HG02610 (cell line): Measurements from ENCODE around the gene CNTNAP2.

Experiments
- ATAC-seq: cut with Tn5 transposase; IDR thresholded peaks from one replicate; pipeline ENCODE4 v1.9.1; 2021; ENCODE audit warnings: mild to moderate bottlenecking, moderate library complexity; ENCODE audit not compliant: unreplicated experiment

Gene CNTNAP2

DNA sequence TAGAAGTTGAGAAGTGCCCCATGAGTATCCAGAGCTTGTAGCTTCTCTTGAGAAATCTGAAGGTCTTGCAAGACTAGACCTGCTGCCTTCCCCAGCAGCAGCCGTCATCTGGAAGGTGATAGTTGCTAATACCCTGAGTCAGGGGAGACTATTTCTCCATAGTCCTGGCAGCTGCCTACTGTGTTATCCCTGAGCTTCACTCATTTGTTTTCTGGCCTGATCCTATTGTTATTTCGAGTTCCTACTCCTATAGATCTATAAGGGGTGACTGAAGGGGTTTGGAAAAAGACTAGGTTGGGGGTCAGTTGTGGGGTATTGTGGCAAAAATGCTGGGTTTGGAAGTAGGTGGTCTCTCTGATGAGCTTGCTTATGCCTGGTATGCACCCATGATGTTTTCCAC is 297.8 kb downstream of the CNTNAP2 start:
- ATAC-seq = no peak

DNA sequence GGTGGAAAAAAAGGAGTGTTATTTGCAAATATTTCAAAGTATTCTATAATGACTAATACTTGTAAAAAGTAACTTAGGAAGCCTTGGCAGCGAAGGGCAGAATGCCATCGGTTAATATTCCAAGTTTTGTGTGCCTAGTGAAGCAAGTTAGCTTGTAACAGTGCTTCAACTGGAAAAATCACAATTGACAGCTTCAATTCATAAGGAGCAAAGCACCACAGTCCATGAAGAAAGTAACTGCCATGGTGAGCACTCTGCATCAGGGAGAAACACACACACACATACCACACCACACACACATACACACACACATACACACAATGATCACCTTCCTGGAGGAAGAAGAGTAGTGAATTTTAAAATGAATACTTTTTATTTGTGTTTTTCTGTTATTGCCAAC is 298.3 kb downstream of the CNTNAP2 start:
- no peak for ATAC-seq

GRCh38 chr7:146417176-146417575 is 300.6 kb downstream of the CNTNAP2 start:
- ATAC-seq = no peak

DNA sequence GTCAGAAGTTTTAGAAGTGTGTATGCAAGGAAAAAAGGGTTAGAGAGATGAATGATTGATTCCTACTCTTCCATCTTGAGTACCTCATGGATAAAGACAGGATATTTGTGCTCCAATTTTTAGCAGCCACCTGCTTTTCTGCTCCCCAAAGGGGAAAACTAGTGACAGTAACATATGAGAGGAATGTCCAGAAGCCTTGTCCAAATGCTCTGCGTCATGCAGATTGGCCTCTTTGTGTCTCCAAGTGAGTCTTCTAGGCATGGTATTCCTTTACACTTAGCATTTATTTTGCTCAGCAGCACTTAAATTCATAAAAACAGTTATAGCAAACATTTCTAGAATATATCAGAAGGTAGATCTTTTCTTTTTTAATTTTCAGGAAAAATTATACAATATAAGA is 306.8 kb downstream of the CNTNAP2 start:
- no peak for ATAC-seq

GRCh38 chr7:146424084-146424483 is 307.5 kb downstream of the CNTNAP2 start:
- no peak for ATAC-seq

GRCh38 chr7:146433501-146433900 is 316.9 kb downstream of the CNTNAP2 start:
- no peak for ATAC-seq

DNA sequence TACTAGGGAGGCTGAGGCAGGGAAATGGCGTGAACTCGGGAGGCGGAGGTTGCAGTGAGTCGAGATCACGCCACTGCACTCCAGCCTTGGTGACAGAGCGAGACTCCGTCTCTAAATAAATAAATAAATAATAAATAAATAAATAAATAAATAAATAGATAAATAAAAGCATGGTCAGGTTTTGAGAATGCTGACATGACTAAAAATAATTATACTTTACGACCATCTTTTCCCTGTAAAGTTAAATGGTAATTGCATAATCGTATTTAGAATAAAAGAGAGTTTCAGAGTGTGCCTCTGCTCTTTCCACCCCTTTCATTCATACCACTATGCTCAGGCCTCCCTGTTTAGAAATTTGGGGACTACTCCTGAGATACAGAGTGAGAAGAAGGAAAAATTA is 326.5 kb downstream of the CNTNAP2 start:
- no peak for ATAC-seq

DNA sequence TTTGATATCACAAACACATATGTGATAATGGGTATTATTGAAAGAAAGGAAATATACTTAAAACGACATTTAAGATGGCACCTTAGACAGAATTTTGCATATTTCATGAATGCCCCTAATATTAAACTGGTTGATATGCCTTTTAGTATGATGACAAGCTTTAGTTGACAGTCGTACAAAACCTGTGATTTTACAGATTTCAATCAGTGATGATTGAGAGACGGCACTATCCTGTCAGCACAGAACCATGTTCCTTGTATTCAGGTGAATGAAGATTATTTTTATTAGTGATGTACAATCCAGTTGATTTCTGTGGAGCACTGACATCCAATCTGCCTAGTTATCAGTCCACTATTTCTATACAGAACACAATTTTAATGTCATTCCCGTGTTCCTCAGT is 333.0 kb downstream of the CNTNAP2 start:
- no peak for ATAC-seq

- ATAC-seq = no peak
Observed at GRCh38 chr7:146455091-146455655, 338.6 kb downstream of the CNTNAP2 start.

- no peak for ATAC-seq
Observed at GRCh38 chr7:146479040-146479439, 362.4 kb downstream of the CNTNAP2 start.

GRCh38 chr7:146486519-146486918 is 369.9 kb downstream of the CNTNAP2 start:
- ATAC-seq = no peak

- ATAC-seq = no peak
Observed at GRCh38 chr7:146492017-146492416, 375.4 kb downstream of the CNTNAP2 start.

- ATAC-seq = no peak
Observed at GRCh38 chr7:146494952-146495596, 378.5 kb downstream of the CNTNAP2 start.

GRCh38 chr7:146496657-146497056 is 380.1 kb downstream of the CNTNAP2 start:
- no peak for ATAC-seq

DNA sequence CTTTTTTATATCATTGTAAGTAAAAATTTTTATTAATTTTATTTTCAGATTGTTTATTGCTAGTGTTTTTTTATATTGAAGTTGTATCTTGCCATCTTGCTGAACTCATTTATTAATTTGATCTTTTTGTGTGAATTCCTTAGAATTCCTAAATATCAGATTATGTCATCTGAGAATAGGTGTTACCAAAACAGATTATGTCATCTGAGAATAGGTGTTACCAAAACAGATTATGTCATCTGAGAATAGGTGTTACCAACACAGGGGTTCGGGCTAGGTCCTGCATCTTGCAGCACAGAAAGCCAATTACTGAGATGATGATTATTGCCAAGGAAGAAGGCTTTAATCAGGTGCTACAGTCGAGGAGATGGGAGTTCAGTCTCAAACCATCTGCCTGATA is 383.4 kb downstream of the CNTNAP2 start:
- no peak for ATAC-seq

GRCh38 chr7:146503844-146504243 is 387.2 kb downstream of the CNTNAP2 start:
- no peak for ATAC-seq

DNA sequence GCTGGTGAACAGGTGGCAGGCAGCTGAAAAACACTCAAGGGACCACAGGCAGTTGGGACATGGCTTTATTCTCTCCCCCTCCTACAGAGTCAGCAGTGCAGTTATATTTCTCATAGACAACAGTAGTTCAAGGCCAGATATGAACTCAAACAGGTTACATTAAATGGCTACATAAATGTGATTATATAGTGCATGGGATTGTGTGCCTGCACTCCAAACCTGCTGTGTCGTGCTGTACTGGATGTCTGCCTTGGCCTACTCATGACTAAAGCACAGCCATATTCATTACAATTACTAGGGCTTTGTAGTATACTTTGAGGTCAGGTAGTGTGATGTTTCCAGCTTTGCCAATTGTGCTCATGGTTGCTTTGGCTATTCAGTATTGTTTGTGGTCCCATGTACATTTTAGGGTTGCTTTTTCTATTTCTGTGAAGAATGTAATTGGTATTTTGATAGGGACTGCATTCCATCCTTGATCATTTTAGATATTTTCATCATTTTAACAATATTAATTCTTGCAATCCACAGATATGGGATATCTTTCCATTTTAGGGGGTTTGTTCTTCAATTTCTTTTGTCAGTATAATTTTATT is 393.6 kb downstream of the CNTNAP2 start:
- ATAC-seq = no peak

GRCh38 chr7:146514304-146514703 is 397.7 kb downstream of the CNTNAP2 start:
- ATAC-seq = no peak

- ATAC-seq = no peak
Observed at GRCh38 chr7:146528581-146528980, 412.0 kb downstream of the CNTNAP2 start.

DNA sequence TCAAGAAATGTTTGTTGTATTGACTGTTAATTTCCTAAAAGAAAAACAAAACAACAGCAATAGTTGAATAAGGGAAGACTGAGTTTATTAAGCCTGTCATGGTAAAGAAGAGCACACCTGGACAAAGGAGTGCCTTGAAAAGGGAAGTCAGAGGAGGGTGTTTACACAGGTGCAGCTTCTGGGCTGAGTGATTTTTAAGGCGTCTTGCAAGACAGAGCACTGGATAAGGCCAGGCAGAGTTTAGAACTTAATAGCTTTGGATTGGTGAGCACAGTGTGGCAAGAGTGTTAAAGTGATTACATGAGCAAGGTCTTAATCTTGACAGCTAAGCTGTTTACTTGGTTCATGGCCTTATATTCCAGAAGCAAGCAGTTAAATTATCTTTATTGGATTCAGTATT is 423.2 kb downstream of the CNTNAP2 start:
- no peak for ATAC-seq

DNA sequence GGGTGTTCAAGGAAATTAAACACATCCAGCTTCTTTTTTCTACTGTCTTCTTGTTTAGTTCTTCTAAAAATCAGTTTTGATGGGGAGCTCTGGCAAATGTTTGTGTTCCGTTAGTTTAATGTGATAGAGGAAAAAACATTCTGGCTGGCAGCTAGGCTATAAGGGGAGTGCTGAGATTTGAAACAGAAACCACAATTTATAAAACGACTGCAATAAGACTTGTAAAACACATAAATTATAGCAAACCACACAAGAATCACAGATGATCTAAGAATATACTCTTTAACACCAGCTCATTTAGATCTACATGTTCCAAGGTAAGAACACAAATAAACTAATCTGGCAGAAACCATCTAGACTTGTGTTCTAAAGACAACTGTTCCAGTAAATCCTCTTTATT is 425.5 kb downstream of the CNTNAP2 start:
- ATAC-seq = no peak

DNA sequence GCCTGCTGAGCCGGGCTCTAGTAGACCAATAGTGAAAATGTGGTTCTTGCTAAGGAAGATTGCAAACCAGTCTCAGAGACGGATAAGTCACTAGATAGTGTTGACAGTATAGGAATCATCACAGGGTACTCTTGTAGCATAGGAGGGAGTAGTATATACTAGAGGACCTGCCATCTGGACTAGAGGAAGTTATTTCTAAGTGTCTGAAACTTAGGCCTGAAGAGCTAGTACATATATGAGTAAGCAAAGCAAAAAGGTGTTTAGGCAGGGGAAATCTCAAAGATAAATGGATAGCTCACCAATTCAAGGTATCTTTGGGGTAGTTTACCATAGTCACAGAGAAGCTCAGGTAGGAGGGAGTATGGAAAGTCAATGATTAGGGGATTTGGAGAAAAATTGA is 428.1 kb downstream of the CNTNAP2 start:
- ATAC-seq = no peak

DNA sequence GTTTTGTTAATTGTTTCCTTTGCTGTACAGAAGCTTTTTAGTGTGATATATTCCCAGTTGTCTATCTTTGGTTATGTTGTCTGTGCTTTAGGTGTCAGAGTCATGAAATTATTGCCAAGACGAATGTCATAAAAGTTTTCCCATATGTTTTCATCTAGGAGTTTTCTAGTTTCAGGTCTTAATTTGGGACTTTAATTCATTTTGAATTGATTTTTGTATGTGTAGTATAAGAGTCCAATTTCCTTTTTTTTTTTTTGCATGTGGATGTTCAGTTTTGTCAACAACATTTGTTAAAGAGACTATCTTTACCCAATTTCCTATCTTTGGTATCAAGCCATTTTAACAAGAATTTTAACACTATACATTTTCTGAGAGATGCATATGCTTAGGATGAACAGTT is 432.2 kb downstream of the CNTNAP2 start:
- no peak for ATAC-seq
